K562 (cell line): ENCODE measurements around the gene TIMP3. TPM values are rescaled to one million over a fixed set of nuclear protein-coding genes. Genes with fewer than 3 reads are reported as not detected.

Source experiments
- ATAC-seq: fragments of 200-7000 bp; cut with Tn5 transposase; 3 replicates; pipeline ENCODE4 v1.9.1; 2020; ENCODE audit warnings: moderate library complexity
- BruUV-seq: library from RNA; stranded (reverse); fragments of 400-500 nt; replicated peaks from 2 replicates; lab custom pipeline; 2021; lab: Mats Ljungman, UMichigan
- CTCF ChIA-PET: fragments of 300-600 bp; formaldehyde crosslinking; extraction: SDS; loops from one replicate; lab custom pipeline; 2021; ENCODE audit warnings: low intra/inter-chr PET ratio; lab: Yijun Ruan, JAX
- POLR2A ChIA-PET: fragments of 300-600, 350-650 bp; sonication (Branson Sonifier 250); formaldehyde crosslinking; extraction: SDS; loops from one replicate; lab custom pipeline; 2021; ENCODE audit warnings: antibody characterized with exemption, inconsistent platforms; lab: Yijun Ruan, JAX
- DNase-seq, 4 experiments: peaks; one replicate each; pipeline versions ENCODE4 v3.0.0 to v3.0.0-alpha.2; 2011 to 2018; ENCODE audit warnings: low spot score in 3 of 4, mixed read lengths in 3 of 4; ENCODE audit errors: extremely low read depth in 1 of 4
- FAIRE-seq: peaks from 2 replicates; lab custom pipeline; 2011; peaks lifted over from hg19 to GRCh38; lab: Jason Lieb, UNC
- H2AFZ ChIP-seq: 2 replicates; pipeline ENCODE4 v1.6.0; 2011; ENCODE audit warnings: low read depth, low read length, control low read depth, inconsistent platforms
- H3K27ac ChIP-seq: fragments of 200-600 bp; 3 replicates; pipeline ENCODE4 v1.8.0; 2011; ENCODE audit warnings: low read depth, mild to moderate bottlenecking, control low read depth, inconsistent platforms, low read length, moderate library complexity, mixed read lengths; ENCODE audit errors: extremely low read depth
- H3K27me3 ChIP-seq, 2 experiments: fragments of 300-600 bp in 1 of 2; 2 replicates in 1 of 2; 3 replicates in 1 of 2; pipeline versions ENCODE4 v1.6.0 to v1.8.0; 2011; ENCODE audit warnings: inconsistent platforms in 2 of 2, low read length in 2 of 2, mild to moderate bottlenecking in 1 of 2, mixed read lengths in 1 of 2, moderate library complexity in 1 of 2; ENCODE audit not compliant: control insufficient read depth in 2 of 2, insufficient read depth in 2 of 2
- H3K36me3 ChIP-seq: fragments of 300-600 bp; 3 replicates; pipeline ENCODE4 v1.8.0; 2011; ENCODE audit warnings: mild to moderate bottlenecking, low read length, inconsistent platforms; ENCODE audit not compliant: control insufficient read depth, insufficient read depth
- H3K4me1 ChIP-seq, 2 experiments: fragments of 200-600 bp in 1 of 2; replicated peaks in 1 of 2; 2 replicates in 1 of 2; 3 replicates in 1 of 2; pipeline versions ENCODE4 v1.5.1 to v1.8.0; 2011; ENCODE audit warnings: inconsistent platforms in 2 of 2, low read length in 2 of 2, mild to moderate bottlenecking in 1 of 2, mixed read lengths in 1 of 2, moderate library complexity in 1 of 2; ENCODE audit not compliant: control insufficient read depth in 2 of 2, insufficient read depth in 2 of 2
- H3K4me2 ChIP-seq: 2 replicates; pipeline ENCODE4 v1.6.1; 2011; ENCODE audit warnings: low read length, control low read depth, inconsistent platforms, mixed read lengths; ENCODE audit not compliant: insufficient read depth
- H3K4me3 ChIP-seq: fragments of 200-600 bp; sonication (generic), shearing (Covaris generic); 2 replicates; pipeline ENCODE4 v1.5.1; 2016; ENCODE audit warnings: control low read depth, inconsistent platforms
- H3K79me2 ChIP-seq: fragments of 200-600 bp; 3 replicates; pipeline ENCODE4 v1.8.0; 2011; ENCODE audit warnings: low read length, inconsistent platforms; ENCODE audit not compliant: control insufficient read depth, insufficient read depth
- H3K9ac ChIP-seq, 2 experiments: 2 replicates each; pipeline versions ENCODE4 v1.6.0 to v1.6.1; 2011; ENCODE audit warnings: low read depth in 2 of 2, low read length in 2 of 2, control low read depth in 1 of 2, inconsistent platforms in 1 of 2, mild to moderate bottlenecking in 1 of 2, mixed read lengths in 1 of 2; ENCODE audit not compliant: insufficient read depth in 1 of 2
- H3K9me1 ChIP-seq: one replicate; pipeline ENCODE4 v1.6.0; 2011; ENCODE audit warnings: inconsistent platforms, mild to moderate bottlenecking, low read length, moderate library complexity; ENCODE audit not compliant: control insufficient read depth, insufficient read depth
- H3K9me3 ChIP-seq: replicated peaks from 2 replicates; pipeline ENCODE4 v1.5.1; 2011; ENCODE audit warnings: low read depth, low read length, inconsistent platforms; ENCODE audit not compliant: control insufficient read depth, insufficient read depth
- H4K20me1 ChIP-seq: replicated peaks from 2 replicates; pipeline ENCODE4 v1.6.1; 2011; ENCODE audit warnings: low read length, inconsistent platforms, mixed read lengths; ENCODE audit not compliant: control insufficient read depth, insufficient read depth
- REST ChIP-seq, 2 experiments: fragments of 450-650 bp; formaldehyde crosslinking in 1 of 2; IDR thresholded peaks; 2 replicates each; pipeline versions ENCODE4 v1.4.0 to v1.6.1; 2014 to 2020; ENCODE audit warnings: mild to moderate bottlenecking in 2 of 2, borderline replicate concordance in 1 of 2, low read depth in 1 of 2
- WGBS: fragments of 100-300 bp; shearing (Covaris generic); methylation state at CpG from one replicate; pipeline ENCODE4 v1.1.6; 2016; ENCODE audit warnings: low coverage, mixed read lengths; ENCODE audit not compliant: insufficient coverage; ENCODE audit errors: missing lambda C conversion rate; 5-methylcytosine and 5-hydroxymethylcytosine counted together
- in situ Hi-C: fragments of 300-500 bp; cut with MboI; formaldehyde crosslinking; loops from 4 replicates; pipeline ENCODE4 v1.15.0; 2018; ENCODE audit warnings: inconsistent platforms, mixed read lengths
- intact Hi-C: fragments of 100-400 bp; cut with micrococcal nuclease; formaldehyde crosslinking; loops from 2 replicates; pipeline ENCODE4 v1.14.2; 2022
- polyA plus RNA-seq, 8 experiments: library from polyadenylated mRNA; depleted of rRNA in 4 of 8; stranded (reverse) in 5 of 8; unstranded in 3 of 8; fragments of >200 nt; fragmentation: Nextera tagmentation in 2 of 8; fragmentation: Illumina TruSeq in 1 of 8; extraction: Ambion mirVana in 2 of 8; extraction: Trizol in 1 of 8; gene quantifications; 2 replicates each; pipeline versions ENCODE4 v1.2.1 to v1.2.3, GENCODE V29; 2011 to 2014; ENCODE audit warnings: inconsistent platforms in 1 of 8, missing spikeins in 1 of 8
- total RNA-seq, 7 experiments: library from RNA; depleted of rRNA in 6 of 7; stranded (reverse); fragments of >200 nt in 6 of 7; fragmentation: Illumina TruSeq in 2 of 7; extraction: Trizol in 2 of 7; gene quantifications; 2 replicates each; pipeline versions ENCODE4 v1.2.1 to v1.2.3, GENCODE V29; 2011 to 2021; ENCODE audit warnings: low replicate concordance in 1 of 7
- TF ChIP-seq, protein P1 (sequence below), 3 experiments: IDR thresholded peaks in 2 of 3; conservative IDR thresholded peaks in 1 of 3; 2 replicates each; pipeline ENCODE4 v1.5.1; 2011 to 2012; ENCODE audit warnings: low read length in 3 of 3, mild to moderate bottlenecking in 3 of 3, control low read depth in 2 of 3, improper control_type of control experiment in 1 of 3, inconsistent platforms in 1 of 3, low read depth in 1 of 3, mixed read lengths in 1 of 3, moderate library complexity in 1 of 3; ENCODE audit not compliant: insufficient read depth in 2 of 3
- TF ChIP-seq, protein P2 (sequence below): fragments of 450-650 bp; formaldehyde crosslinking; IDR thresholded peaks from 2 replicates; pipeline ENCODE4 v1.4.0; 2020; ENCODE audit warnings: mild to moderate bottlenecking, moderate library complexity

TIMP3 gene
- total and polyA plus RNA-seq, 9 of the 15 experiments (the other 6 are each of a cell fraction or from before 2014, with no cell fraction given): 0.07 to 0.73 (median 0.18) TPM

GRCh38 chr22:32775957-32776356, 25.5 kb upstream of the TIMP3 start (continued):
- TF ChIP-seq, protein P1, sequence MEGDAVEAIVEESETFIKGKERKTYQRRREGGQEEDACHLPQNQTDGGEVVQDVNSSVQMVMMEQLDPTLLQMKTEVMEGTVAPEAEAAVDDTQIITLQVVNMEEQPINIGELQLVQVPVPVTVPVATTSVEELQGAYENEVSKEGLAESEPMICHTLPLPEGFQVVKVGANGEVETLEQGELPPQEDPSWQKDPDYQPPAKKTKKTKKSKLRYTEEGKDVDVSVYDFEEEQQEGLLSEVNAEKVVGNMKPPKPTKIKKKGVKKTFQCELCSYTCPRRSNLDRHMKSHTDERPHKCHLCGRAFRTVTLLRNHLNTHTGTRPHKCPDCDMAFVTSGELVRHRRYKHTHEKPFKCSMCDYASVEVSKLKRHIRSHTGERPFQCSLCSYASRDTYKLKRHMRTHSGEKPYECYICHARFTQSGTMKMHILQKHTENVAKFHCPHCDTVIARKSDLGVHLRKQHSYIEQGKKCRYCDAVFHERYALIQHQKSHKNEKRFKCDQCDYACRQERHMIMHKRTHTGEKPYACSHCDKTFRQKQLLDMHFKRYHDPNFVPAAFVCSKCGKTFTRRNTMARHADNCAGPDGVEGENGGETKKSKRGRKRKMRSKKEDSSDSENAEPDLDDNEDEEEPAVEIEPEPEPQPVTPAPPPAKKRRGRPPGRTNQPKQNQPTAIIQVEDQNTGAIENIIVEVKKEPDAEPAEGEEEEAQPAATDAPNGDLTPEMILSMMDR (IDR thresholded peaks at IDR 0.05 in 2 of 3, conservative IDR thresholded peaks at IDR 0.05 in 1 of 3; ENCODE audit: insufficient read depth in 2 of 3, low read depth in 1 of 3, low read length in 3 of 3): peak; percentile 58 to 65 (median 60)

DNA sequence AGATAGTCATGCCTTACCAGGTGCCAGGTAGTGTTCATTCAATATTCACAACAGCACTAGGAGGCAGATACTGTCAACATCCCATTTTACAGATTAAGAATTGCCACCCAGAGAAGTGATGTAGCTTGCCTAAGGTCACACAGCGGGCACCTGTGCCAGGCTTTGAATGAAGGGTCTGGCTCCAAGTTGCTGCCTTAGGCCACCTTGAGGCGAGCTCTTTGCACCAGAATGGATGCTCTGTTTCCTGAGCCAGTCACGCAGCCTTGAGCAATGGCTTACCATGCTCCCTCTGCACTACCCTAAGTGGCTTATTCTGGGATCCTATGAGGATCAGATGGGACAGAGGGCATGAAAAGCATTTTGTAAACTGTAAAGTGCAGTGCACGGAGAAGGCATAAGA, 25.1 kb upstream of the TIMP3 start:
- 0% methylated on average over 4 of the region's 4 CpGs for WGBS
- H3K9me1 ChIP-seq: no peaks in the 10 kb centered on the region
- intact Hi-C loops: no loop called here
- TF ChIP-seq, protein P2, sequence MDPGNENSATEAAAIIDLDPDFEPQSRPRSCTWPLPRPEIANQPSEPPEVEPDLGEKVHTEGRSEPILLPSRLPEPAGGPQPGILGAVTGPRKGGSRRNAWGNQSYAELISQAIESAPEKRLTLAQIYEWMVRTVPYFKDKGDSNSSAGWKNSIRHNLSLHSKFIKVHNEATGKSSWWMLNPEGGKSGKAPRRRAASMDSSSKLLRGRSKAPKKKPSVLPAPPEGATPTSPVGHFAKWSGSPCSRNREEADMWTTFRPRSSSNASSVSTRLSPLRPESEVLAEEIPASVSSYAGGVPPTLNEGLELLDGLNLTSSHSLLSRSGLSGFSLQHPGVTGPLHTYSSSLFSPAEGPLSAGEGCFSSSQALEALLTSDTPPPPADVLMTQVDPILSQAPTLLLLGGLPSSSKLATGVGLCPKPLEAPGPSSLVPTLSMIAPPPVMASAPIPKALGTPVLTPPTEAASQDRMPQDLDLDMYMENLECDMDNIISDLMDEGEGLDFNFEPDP (CRISPR knock-in tag): no peak
- 0 out of 2 replicates have a peak, but pooled peaks have one; percentile 0 for TF ChIP-seq REST (IDR thresholded peaks at IDR 0.05; ENCODE audit: borderline replicate concordance)
- no peak for TF ChIP-seq REST (CRISPR knock-in tag; IDR thresholded peaks at IDR 0.05; ENCODE audit: low read depth)
- TF ChIP-seq, all 486 proteins: peak for 1
- Histone ChIP-seq H3K9ac (no peak overlapping the region), H3K4me3 (no peak overlapping the region), H3K27me3 (peaks cover 2 to 4% of the 10 kb centered on the region in 2 experiments; a peak in 2 of 5 replicates), H3K27ac (no peak overlapping the region), H3K4me1 (no peaks in the 10 kb centered on the region), H3K9me3 (no peaks in the 10 kb centered on the region), H3K36me3 (no peaks in the 10 kb centered on the region), H3K4me2 (no peak overlapping the region), H2AFZ (no peak overlapping the region), H3K79me2 (no peaks in the 10 kb centered on the region), H4K20me1 (no peaks in the 10 kb centered on the region)
- ChIA-PET POLR2A (no interaction called here), CTCF (no interaction called here)
- ATAC-seq (no peak), DNase-seq (no peak), FAIRE-seq (no peak)
- no TSS peak for BruUV-seq
- in situ Hi-C loops: no loop called here
